GM12874 (cell line): ENCODE results near the gene TAF1D.

ENCODE experiments used
- TF ChIP-seq, protein P1 (sequence below): IDR thresholded peaks from 2 replicates; pipeline ENCODE4 v1.5.1; 2011; ENCODE audit warnings: low read depth, mild to moderate bottlenecking, control low read depth, low read length, moderate library complexity; ENCODE audit not compliant: insufficient read depth

TAF1D gene

DNA sequence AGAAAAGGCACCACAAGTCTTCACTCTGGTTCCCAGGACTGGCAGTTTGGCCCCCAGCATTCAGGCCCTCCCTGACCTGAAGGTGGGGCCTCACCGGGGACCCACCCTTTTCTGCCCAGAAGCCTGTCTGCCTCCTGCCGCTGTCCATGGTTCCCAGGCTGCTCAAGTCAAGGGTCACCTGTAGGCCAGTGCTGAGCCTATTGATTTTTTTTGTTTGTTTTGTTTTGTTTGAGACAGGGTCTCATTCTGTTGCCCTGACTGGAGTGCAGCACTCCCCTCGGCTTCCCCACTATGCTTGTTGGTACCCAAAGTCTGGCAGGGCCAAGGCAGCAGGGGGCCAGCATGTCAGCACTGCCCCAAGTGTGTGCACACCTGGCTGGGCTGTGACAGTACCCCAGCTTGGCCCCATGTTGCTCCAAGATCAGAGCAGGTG is 31.8 kb upstream of the TAF1D start:
- TF ChIP-seq, protein P1, sequence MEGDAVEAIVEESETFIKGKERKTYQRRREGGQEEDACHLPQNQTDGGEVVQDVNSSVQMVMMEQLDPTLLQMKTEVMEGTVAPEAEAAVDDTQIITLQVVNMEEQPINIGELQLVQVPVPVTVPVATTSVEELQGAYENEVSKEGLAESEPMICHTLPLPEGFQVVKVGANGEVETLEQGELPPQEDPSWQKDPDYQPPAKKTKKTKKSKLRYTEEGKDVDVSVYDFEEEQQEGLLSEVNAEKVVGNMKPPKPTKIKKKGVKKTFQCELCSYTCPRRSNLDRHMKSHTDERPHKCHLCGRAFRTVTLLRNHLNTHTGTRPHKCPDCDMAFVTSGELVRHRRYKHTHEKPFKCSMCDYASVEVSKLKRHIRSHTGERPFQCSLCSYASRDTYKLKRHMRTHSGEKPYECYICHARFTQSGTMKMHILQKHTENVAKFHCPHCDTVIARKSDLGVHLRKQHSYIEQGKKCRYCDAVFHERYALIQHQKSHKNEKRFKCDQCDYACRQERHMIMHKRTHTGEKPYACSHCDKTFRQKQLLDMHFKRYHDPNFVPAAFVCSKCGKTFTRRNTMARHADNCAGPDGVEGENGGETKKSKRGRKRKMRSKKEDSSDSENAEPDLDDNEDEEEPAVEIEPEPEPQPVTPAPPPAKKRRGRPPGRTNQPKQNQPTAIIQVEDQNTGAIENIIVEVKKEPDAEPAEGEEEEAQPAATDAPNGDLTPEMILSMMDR = no peak

DNA sequence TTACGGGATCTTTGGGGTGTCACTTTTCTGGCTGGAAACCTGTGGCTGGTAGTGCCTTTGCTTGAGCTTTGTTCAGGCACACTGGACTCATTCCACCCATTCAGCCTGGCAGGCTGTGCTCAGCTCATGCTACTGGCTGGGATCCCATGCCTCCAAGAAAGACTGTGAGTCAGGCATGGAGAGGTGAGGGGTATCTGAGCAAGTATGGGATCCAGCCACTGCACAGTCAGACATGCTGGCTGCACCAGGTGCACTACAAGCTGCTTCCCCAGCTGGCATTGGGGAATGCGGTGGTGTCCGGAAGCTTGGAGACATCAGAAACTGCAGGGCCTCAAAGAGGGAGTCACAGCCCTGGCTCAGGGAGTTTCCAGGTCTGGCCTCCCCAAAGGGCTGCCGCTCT is 30.8 kb upstream of the TAF1D start:
- TF ChIP-seq, protein P1 = no peak

DNA sequence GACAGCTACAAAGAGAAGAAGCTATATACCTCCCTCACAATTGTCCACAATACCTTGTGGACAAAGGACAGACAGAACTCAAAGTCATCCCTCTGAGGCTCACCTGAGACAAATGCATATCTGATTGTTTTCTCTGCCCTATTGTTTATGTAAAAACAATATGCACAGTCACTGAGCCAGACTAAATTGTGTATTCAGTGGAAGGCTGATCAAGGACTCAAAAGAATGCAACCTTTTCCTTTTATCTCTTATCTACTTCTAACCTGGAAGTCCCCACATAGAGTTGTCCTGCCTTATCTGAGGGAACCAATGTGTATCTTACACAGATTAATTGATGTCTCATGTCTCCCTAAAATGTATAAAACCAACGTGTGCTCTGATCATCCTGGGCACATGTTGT is 28.9 kb upstream of the TAF1D start:
- TF ChIP-seq, protein P1 = no peak

DNA sequence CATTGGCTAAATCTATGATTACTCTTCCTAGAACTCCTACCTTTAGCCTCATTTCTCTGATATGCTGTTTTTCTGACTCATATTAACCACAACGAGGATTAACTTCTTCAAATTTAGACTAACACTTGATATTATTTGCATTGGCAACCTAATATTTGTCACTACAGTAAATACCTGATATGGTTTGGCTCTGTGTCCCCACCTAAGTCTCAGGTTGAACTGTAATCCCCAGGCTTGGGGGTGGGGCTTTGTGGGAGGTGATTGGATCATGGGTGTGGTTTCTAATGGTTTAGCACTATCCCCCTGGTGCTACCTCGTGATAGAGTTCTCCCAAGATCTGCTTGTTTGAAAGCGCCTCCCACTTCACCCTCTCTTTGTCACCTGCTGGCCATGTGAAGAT is 25.7 kb upstream of the TAF1D start:
- TF ChIP-seq, protein P1 = no peak

DNA sequence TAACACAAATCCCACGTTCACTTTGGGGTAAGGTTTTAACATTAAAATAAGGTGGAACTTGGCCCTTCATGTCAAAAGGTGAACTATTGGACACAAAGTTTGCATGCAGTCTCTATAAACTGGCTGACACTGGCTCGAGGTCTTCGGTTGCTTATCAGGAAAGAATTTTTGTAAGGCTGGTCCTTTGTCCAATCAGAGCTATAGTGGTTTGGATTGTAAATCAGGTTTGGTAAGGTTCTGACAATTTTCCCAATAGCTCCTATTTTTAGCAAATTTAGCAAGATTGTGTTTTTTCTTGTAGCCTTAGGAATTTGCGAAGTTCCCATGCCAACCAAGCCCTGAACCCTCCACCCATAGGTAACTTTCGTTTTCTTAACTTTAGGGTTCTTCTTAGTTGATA is 25.2 kb upstream of the TAF1D start:
- TF ChIP-seq, protein P1 = no peak

DNA sequence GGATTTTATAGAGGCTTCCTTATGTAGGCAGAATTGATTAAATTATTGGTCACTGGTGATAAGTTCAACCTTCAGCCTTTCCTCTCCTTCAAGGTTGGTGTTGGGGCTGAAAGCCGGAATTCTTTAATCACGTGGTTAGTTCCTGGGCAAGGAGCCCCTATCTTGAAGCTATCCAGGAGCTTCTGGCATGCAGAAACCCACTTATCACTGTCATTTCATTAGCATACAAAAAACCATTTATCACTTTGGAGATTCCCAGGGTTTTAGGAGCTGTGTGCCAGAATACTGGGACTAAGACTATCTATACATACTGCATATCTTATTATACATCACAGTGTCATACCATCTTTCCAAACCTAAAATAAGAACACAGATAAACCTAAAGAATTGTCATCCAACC is 24.3 kb upstream of the TAF1D start:
- TF ChIP-seq, protein P1 = no peak

DNA sequence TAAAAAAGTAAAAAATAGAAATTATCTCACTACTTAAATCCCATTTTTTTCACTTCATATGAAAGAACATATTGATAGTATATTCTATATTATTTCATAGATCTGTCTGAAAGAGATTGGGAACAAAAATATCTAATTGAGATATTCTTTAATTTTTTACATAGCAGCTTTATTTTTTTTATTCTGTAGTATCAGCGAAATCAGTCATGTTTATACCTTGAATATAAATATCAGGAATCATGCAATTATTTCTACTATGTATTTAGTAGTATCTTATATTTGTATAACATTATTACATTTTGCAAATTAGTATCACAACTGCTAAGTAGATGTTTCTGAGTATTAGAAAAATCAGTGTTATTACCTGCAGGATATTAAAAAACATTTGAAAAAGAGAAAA is 20.6 kb upstream of the TAF1D start:
- TF ChIP-seq, protein P1 = no peak
